CD14-positive monocyte (primary cell): Measurements from ENCODE around the gene COX7A1. TPM values are rescaled to one million over a fixed set of nuclear protein-coding genes. Genes with fewer than 3 reads are reported as not detected.
A peak's percentile ranks its signal among the peaks of the same experiment; 100 is the strongest.

ENCODE experiments used
- DNase-seq, 3 donors: peaks; one replicate each; pipeline ENCODE4 v3.0.0-alpha.2; 2011 to 2022
- H2AFZ ChIP-seq: 2 replicates; pipeline ENCODE4 v1.6.0; 2012; ENCODE audit warnings: mild to moderate bottlenecking, low read depth, low read length, inconsistent platforms; ENCODE audit not compliant: insufficient read depth, poor library complexity, severe bottlenecking
- H3K27ac ChIP-seq, 2 donors: 1 replicate in 1 of 2; 2 replicates in 1 of 2; pipeline ENCODE4 v1.5.1; 2012 to 2013; ENCODE audit warnings: low read length in 2 of 2, control low read depth in 1 of 2, inconsistent platforms in 1 of 2, low read depth in 1 of 2, mild to moderate bottlenecking in 1 of 2
- H3K27me3 ChIP-seq, 2 donors: one replicate each; pipeline versions ENCODE4 v1.6.0 to v1.6.1; 2011 to 2013; ENCODE audit warnings: low read length in 2 of 2; ENCODE audit not compliant: control insufficient read depth in 2 of 2, insufficient read depth in 2 of 2
- H3K36me3 ChIP-seq, 2 donors: replicated peaks in 1 of 2; 1 replicate in 1 of 2; 2 replicates in 1 of 2; pipeline versions ENCODE4 v1.5.1 to v1.6.1; 2012 to 2013; ENCODE audit warnings: low read length in 2 of 2, control low read depth in 1 of 2, inconsistent platforms in 1 of 2, mild to moderate bottlenecking in 1 of 2; ENCODE audit not compliant: insufficient read depth in 2 of 2, control insufficient read depth in 1 of 2
- H3K4me1 ChIP-seq, 2 donors: 1 replicate in 1 of 2; 2 replicates in 1 of 2; pipeline versions ENCODE4 v1.5.1 to v1.6.1; 2012 to 2013; ENCODE audit warnings: low read length in 2 of 2, control low read depth in 1 of 2, inconsistent platforms in 1 of 2, mild to moderate bottlenecking in 1 of 2, moderate library complexity in 1 of 2; ENCODE audit not compliant: insufficient read depth in 2 of 2, control insufficient read depth in 1 of 2
- H3K4me2 ChIP-seq: replicated peaks from 2 replicates; pipeline ENCODE3; 2012; ENCODE audit warnings: low read length, moderate library complexity, mild to moderate bottlenecking; ENCODE audit not compliant: poor library complexity, severe bottlenecking; ENCODE audit errors: extremely low read depth
- H3K4me3 ChIP-seq, 3 experiments: fragments of 200-600 bp in 1 of 3; sonication (generic) in 1 of 3; replicated peaks in 1 of 3; 1 replicate in 2 of 3; 2 replicates in 1 of 3; pipeline ENCODE4 v1.5.1; 2011 to 2013; ENCODE audit warnings: low read length in 3 of 3, mild to moderate bottlenecking in 3 of 3, control low read depth in 2 of 3, low read depth in 2 of 3, inconsistent platforms in 1 of 3, moderate library complexity in 1 of 3
- H3K79me2 ChIP-seq: 2 replicates; pipeline ENCODE4 v1.6.0; 2012; ENCODE audit warnings: mild to moderate bottlenecking, control low read depth, inconsistent platforms, low read length, moderate library complexity; ENCODE audit not compliant: insufficient read depth
- H3K9ac ChIP-seq: 2 replicates; pipeline ENCODE4 v1.6.0; 2017; ENCODE audit warnings: low read length, mild to moderate bottlenecking; ENCODE audit not compliant: insufficient read depth, poor library complexity, severe bottlenecking
- H3K9me3 ChIP-seq, 2 donors: replicated peaks in 1 of 2; 1 replicate in 1 of 2; 2 replicates in 1 of 2; pipeline versions ENCODE4 v1.5.1 to v1.6.1; 2012 to 2013; ENCODE audit warnings: low read length in 2 of 2, control low read depth in 1 of 2; ENCODE audit not compliant: control insufficient read depth in 1 of 2, insufficient read depth in 1 of 2
- H4K20me1 ChIP-seq: 2 replicates; pipeline ENCODE4 v1.6.0; 2012; ENCODE audit warnings: mild to moderate bottlenecking, low read length, control low read depth, moderate library complexity; ENCODE audit not compliant: insufficient read depth
- H3K27ac Mint-ChIP-seq, 7 donors: one replicate each; pipeline ENCODE4 v1.8.0; 2020; ENCODE audit warnings: mild to moderate bottlenecking in 7 of 7, mixed read lengths in 7 of 7, moderate library complexity in 6 of 7, inconsistent platforms in 2 of 7
- H3K27me3 Mint-ChIP-seq, 3 donors: one replicate each; pipeline ENCODE4 v1.8.0; 2021 to 2022; ENCODE audit warnings: low read depth in 3 of 3, mild to moderate bottlenecking in 3 of 3, mixed read lengths in 3 of 3, moderate library complexity in 3 of 3, inconsistent platforms in 1 of 3
- H3K36me3 Mint-ChIP-seq, 2 donors: one replicate each; pipeline ENCODE4 v1.8.0; 2020; ENCODE audit warnings: mixed read lengths in 2 of 2, inconsistent platforms in 1 of 2, mild to moderate bottlenecking in 1 of 2
- H3K4me1 Mint-ChIP-seq: one replicate; pipeline ENCODE4 v1.8.0; 2020; ENCODE audit warnings: mild to moderate bottlenecking, mixed read lengths
- H3K4me3 Mint-ChIP-seq, 2 donors: one replicate each; pipeline ENCODE4 v1.8.0; 2020; ENCODE audit warnings: mild to moderate bottlenecking in 2 of 2, mixed read lengths in 2 of 2, moderate library complexity in 1 of 2
- H3K9me3 Mint-ChIP-seq, 7 donors: one replicate each; pipeline ENCODE4 v1.8.0; 2020 to 2022; ENCODE audit warnings: mixed read lengths in 7 of 7, mild to moderate bottlenecking in 6 of 7, moderate library complexity in 6 of 7, inconsistent platforms in 2 of 7
- CTCF ChIP-seq: fragments of 200-600 bp; IDR thresholded peaks from one replicate; pipeline ENCODE4 v1.8.0; 2022; ENCODE audit warnings: antibody characterized with exemption, mild to moderate bottlenecking
- WGBS: methylation state at CpG from one replicate; pipeline ENCODE4 v1.1.5; 2013; ENCODE audit warnings: missing lambda C conversion rate; ENCODE audit not compliant: insufficient coverage; 5-methylcytosine and 5-hydroxymethylcytosine counted together
- intact Hi-C, 2 donors: fragments of 100-400 bp; cut with micrococcal nuclease; formaldehyde crosslinking; loops; one replicate each; pipeline versions ENCODE4 v1.15.0 to v1.15.1; 2023
- polyA plus RNA-seq, 3 donors: library from polyadenylated mRNA; depleted of rRNA in 1 of 3; unstranded in 2 of 3; stranded (reverse) in 1 of 3; fragments of 300-500 nt in 2 of 3; fragments of >200 nt in 1 of 3; fragmentation: Illumina TruSeq in 2 of 3; gene quantifications; 1 replicate in 2 of 3; 2 replicates in 1 of 3; pipeline ENCODE4 v1.2.3, GENCODE V29; 2012 to 2021

COX7A1 gene
- polyA plus RNA-seq, 3 donors = not detected

GRCh38 chr19:36125557-36125956 is 26.7 kb downstream of the COX7A1 start:
- no peak overlapping the region for H3K4me2 ChIP-seq
- TF ChIP-seq CTCF = no peak
- peaks cover 19% of the 10 kb centered on the region for H3K4me1 Mint-ChIP-seq
- WGBS = 94% methylated on average over 9 of the region's 9 CpGs
- H4K20me1 ChIP-seq = no peaks in the 10 kb centered on the region
- peaks cover 33 to 56% of the 10 kb centered on the region in 2 donors for H3K36me3 ChIP-seq
- H3K27me3 Mint-ChIP-seq = peaks cover 0 to 1% (median 0%) of the 10 kb centered on the region in 3 donors
- no peak overlapping the region for H3K27ac ChIP-seq
- peaks cover 29 to 35% of the 10 kb centered on the region in 2 donors for H3K4me1 ChIP-seq
- peaks cover 0 to 3% (median 0%) of the 10 kb centered on the region in 7 donors for H3K9me3 Mint-ChIP-seq
- H3K4me3 ChIP-seq = no peak overlapping the region
- no peaks in the 10 kb centered on the region for H3K9me3 ChIP-seq
- no peak overlapping the region for H2AFZ ChIP-seq
- no peak for DNase-seq
- intact Hi-C loops = no loop called here
- no peak overlapping the region for H3K4me3 Mint-ChIP-seq
- H3K27ac Mint-ChIP-seq = peak overlapping the region in 2 of 7 donors; percentile 6 to 15
- peaks cover 45 to 54% of the 10 kb centered on the region in 2 donors for H3K36me3 Mint-ChIP-seq
- no peak overlapping the region for H3K9ac ChIP-seq
- H3K79me2 ChIP-seq = peaks cover 4% of the 10 kb centered on the region
- H3K27me3 ChIP-seq = no peaks in the 10 kb centered on the region

- no peak for DNase-seq
- Histone ChIP-seq H3K4me1 (peaks cover 0 to 4% of the 10 kb centered on the region in 2 donors), H3K9me3 (no peaks in the 10 kb centered on the region), H3K4me2 (no peak overlapping the region), H3K27ac (no peak overlapping the region), H2AFZ (no peak overlapping the region), H3K36me3 (peaks cover 52 to 84% of the 10 kb centered on the region in 2 donors), H4K20me1 (peaks cover under 1% of the 10 kb centered on the region), H3K9ac (no peak overlapping the region), H3K4me3 (no peak overlapping the region), H3K27me3 (no peaks in the 10 kb centered on the region), H3K79me2 (peaks cover 10% of the 10 kb centered on the region)
- H3K4me3 Mint-ChIP-seq = no peak overlapping the region
- H3K27me3 Mint-ChIP-seq = peaks cover 0 to 1% (median 0%) of the 10 kb centered on the region in 3 donors
- H3K27ac Mint-ChIP-seq = peak overlapping the region in 1 of 7 donors; percentile 37
- H3K9me3 Mint-ChIP-seq = no peaks in the 10 kb centered on the region
- TF ChIP-seq CTCF = no peak
- peaks cover 6% of the 10 kb centered on the region for H3K4me1 Mint-ChIP-seq
- intact Hi-C loops = no loop called here
- peaks cover 78 to 93% of the 10 kb centered on the region in 2 donors for H3K36me3 Mint-ChIP-seq
- WGBS = 91% methylated on average over 49 of the region's 49 CpGs
Observed at GRCh38 chr19:36121486-36122124, 30.6 kb downstream of the COX7A1 start.
